GM15510 (cell line): ENCODE data around the gene STRN4.

Experiments
- POLR2A ChIP-seq: IDR thresholded peaks from 3 replicates; pipeline ENCODE4 v1.6.1; 2011; ENCODE audit warnings: borderline replicate concordance; ENCODE audit not compliant: insufficient read length; ENCODE audit errors: extremely low read depth

The STRN4 gene

DNA sequence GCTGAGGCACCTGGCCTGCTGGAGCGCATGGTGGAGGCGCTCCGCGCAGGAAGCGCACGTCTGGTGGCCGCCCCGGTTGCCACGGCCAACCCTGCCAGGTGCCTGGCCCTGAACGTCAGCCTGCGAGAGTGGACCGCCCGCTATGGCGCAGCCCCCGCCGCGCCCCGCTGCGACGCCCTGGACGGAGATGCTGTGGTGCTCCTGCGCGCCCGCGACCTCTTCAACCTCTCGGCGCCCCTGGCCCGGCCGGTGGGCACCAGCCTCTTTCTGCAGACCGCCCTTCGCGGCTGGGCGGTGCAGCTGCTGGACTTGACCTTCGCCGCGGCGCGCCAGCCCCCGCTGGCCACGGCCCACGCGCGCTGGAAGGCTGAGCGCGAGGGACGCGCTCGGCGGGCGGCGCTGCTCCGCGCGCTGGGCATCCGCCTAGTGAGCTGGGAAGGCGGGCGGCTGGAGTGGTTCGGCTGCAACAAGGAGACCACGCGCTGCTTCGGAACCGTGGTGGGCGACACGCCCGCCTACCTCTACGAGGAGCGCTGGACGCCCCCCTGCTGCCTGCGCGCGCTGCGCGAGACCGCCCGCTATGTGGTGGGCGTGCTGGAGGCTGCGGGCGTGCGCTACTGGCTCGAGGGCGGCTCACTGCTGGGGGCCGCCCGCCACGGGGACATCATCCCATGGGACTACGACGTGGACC is 9.7 kb upstream of the STRN4 start:
- no peak for TF ChIP-seq POLR2A

DNA sequence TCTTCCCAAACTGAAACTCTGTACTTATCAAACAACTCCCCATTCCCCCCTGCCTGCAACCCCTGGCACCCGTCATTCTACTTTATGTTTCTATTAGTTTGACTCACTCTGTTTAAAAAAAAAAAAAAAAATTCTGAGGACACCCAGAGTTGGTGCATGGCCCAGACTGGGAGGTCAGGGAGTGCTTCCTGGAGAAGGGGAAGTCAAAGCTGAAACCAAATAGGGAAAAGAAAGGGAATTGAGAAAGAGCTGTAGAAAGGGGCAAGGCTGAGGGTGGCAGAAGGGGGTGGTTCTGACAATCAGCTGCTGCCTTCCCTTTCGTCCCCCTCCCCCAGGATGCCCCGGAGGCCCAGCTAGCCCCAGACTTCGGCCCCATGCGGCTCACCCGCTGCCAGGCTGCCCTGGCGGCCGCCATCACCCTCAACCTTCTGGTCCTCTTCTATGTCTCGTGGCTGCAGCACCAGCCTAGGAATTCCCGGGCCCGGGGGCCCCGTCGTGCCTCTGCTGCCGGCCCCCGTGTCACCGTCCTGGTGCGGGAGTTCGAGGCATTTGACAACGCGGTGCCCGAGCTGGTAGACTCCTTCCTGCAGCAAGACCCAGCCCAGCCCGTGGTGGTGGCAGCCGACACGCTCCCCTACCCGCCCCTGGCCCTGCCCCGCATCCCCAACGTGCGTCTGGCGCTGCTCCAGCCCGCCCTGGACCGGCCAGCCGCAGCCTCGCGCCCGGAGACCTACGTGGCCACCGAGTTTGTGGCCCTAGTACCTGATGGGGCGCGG is 9.0 kb upstream of the STRN4 start:
- TF ChIP-seq POLR2A: no peak

DNA sequence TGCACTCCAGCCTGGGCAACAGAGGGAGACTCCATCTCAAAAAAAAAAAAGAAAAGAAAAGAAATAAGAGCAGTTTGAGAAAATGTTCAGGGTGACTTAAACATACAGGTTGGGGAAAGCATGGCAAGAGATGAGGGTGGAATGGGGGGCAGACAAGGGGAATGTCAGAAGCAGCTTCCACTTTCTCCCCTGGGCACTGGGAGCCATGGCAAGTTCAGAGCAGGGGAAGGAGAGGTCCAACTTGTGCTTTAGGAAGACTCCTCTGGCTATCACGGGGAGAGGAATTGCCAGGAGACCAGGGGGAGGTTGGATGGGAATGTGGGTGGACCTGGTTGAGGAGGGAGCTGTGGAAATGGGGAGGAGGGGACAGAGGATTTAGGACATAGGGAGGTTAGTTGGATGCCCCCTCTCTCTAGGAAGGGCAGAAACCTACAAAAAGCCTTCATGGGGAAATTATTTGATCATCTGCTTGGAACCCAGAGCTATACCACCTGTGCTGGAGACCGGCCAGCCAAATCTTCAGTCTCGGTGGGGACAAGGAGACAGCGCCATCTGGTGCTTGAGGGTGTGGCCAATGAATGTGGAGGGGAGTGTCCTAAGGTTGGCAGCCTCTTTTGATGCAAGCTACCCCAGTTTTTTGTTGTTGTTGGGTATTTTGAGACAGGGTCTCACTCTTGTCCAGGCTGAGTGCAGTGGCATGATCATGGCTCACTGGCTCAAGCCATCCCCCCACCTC is 7.3 kb upstream of the STRN4 start:
- TF ChIP-seq POLR2A: no peak

DNA sequence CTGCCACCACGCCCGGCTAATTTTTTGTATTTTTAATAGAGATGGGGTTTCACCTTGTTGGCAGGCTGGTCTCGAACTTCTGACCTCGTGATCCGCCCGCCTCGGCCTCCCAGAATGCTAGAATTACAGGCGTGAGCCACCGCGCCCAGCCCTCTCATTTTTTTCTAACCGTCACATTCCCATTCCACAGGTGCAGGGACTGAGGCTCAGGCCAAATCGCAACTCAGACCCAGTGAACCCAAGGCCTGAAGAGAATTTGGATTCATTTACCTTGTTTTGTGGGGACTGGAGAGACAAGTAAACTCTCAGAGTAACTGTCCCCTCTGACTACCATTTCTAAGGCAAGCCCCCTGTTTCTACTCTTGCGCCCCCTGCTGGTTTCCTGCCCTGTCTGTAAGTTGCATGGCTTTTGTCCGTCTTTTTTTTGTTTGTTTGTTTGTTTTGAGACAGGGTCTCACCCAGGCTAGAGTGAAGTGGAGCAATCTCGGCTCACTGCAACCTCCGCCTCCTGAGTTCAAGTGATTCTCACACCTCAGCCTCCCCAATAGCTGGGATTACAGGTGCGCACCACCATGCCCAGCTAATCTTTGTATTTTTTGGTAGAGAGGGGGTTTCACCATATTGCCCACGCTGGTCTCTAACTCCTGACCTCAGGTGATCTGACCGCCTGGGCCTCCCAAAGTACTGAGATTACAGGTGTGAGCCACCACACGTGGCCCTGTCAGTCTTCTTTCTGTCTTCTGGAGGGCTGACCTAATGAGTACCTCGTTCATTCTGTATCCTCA is 2.3 kb upstream of the STRN4 start:
- no peak for TF ChIP-seq POLR2A

DNA sequence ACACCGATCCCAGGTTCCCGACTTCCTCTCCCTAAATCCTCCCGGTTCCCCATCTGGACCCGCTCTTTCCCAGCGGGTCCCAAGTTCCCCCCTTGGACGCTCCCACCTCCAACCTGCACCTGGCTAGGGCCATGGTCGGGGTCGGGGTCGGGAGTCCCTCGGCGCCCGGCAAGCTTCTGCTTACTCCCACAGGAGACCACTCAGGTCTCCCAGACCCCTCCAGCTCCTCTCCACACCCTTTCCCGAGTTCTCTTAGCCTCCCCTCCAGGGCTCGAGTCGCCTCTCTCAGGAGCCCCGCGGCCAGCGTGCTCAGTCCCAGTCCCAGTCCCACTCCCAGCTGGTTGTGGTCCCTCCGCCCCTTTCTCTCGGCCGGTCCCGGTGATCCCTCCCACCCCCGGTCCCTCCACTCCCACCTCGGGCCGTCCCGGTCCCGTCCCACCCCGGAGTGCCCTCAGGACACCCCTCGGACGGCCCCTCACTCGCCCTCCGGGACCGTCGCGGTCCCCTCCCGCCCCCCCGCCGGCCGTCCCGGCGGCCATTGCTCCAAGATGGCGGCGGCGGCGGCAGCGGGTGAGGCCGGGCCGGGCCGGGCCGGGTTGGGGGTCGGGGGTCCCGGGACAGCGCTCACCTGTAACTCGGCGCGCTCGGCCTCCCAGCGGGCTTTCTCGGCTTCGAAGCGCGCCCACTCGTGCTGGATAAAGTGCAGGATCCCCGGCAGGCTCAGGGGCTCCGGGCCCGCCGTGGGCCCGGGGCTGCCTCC is 549 bp downstream of the STRN4 start, which contains the start of gene FKRP:
Gene FKRP, plus strand, starts transcription at position 537 of the 760 bp plus-strand sequence. CDS start 9,394 bp downstream, outside the sequence.
- TF ChIP-seq POLR2A: no peak

DNA sequence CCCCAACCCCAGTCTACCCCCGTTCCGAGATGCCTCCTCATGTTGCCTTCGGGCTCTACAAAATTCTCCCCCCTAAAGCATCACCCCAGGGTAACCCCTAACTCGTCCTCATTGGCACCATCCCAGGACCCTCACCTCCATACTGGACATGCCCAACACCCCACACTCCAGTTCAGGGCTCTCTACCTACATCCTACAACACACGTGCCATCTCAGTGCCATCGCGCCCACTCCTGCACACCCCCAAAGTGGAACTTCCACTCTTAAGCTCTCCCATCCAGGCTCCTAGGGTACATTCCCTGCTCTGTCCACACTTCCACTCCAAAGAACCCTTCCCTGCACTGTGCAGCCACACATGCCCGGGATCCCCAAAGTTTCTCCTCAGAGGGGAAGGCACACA is 1.2 kb downstream of the STRN4 start:
- no peak for TF ChIP-seq POLR2A

DNA sequence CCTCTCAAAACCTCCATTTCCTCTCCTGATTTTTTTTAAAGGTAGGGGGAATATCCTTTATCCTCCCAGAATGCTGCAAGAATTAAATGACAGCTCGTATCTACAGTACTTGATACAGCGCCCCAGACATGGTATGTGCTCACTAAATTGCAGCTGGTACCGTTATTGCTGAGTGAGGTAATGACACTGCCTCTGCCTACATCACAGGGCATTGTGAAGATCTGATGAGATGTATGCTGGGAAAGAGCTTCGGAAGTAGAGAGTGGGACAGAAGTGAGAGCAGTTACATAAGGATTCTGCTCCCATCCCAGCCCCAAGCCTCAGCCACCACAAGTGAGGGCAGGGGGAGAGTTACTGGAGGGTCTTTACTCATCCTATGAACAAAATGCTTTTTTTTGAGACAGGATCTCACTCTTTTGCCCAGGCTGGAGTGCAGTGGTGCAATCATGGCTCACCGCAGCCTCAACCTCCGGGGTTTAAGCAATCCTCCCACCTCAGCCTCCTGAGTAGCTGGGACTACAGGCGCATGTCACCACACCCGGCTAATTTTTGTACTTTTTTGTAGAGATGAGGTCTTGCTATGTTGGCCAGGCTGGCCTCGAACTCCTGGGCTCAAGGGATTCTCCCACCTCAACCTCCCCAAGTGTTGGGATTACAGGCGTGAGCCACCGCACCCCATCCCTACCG is 2.1 kb downstream of the STRN4 start:
- no peak for TF ChIP-seq POLR2A

DNA sequence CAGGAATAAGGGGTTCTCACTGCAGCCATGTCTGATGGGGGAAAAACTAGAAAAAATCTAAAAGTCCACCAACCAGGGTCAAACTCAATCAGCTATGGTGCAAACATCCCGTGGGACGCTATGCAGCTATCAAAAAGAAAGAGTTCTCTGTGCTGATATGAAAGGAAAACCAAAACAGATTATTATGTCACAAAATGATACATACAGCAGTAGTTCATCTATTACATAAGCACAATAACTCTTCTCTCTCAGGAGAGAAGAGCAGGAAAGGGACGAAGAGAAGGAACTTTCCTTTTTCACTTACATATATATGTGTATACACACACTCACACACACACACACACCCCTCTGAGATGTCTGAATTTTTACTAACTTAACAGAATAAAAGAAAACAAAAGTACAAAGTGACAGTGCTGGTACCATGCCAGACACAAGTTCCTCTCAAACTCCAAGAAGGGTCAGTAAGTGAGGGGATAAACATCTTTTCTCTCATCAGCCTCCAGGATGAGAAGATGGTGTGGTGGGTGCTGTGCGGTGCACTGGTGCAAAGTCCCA is 3.2 kb downstream of the STRN4 start:
- TF ChIP-seq POLR2A: no peak

DNA sequence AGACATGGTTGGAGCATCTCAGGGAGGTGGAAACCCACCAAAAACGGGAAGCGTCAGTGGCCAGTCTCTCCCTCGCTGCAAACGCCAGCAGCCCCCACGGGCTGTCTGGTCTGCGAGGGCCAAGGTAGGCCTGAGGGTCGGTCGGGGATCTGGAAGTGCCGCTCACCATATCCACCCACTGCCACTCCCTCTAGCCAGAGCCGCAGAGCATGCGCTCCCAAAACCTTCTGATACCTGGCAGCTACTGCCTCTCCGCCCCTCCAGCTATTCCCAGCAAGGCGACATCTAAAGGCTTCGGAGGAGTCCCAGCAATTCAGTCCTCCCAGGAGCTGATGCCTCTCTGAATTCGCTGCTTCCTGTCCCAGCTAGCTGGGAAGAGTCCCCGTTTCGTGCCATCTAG is 4.8 kb downstream of the STRN4 start:
- no peak for TF ChIP-seq POLR2A

DNA sequence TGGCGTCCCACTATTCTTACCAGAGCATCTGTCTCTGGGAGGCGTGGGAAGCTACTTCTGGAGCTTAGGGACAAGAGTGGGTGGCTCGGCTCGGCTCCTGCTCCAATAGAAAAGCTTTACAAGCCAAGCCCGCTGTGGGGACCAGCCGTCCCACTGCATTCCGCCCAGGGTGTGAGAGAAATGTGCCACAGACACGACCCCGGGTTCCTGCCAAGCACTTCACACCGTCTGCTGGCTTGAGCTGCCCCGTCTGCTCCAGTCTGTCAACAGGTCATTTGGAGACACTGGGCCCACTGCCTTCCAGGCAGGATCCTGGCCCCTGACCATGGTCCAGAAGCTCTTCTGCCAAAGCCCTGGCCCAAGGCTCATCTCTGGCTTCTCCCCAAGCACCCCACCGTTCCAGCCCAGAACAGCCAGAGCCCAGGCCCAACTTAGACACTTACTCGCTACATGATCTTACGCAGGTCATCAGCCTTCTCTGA is 6.9 kb downstream of the STRN4 start:
- no peak for TF ChIP-seq POLR2A

DNA sequence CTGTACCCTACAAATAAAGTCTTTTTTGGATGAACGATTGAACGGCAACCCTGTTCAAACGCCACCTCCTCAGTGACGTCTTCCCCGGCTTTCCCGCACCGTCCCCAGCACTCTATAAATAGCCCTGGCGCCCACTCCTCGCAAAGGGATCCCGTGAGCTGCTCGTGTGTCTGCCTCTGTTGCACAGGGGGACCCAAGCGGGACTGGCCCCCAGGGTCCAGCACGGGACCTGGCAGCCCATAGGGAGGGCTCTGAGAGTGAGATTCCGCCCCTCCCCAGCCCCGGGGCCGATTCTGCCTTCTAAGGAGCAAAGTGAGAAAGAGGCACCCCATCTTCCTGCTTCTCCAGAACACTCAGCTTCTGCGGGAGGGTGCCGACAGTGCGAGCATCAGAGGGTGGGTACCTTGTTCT is 8.5 kb downstream of the STRN4 start:
- TF ChIP-seq POLR2A: no peak

DNA sequence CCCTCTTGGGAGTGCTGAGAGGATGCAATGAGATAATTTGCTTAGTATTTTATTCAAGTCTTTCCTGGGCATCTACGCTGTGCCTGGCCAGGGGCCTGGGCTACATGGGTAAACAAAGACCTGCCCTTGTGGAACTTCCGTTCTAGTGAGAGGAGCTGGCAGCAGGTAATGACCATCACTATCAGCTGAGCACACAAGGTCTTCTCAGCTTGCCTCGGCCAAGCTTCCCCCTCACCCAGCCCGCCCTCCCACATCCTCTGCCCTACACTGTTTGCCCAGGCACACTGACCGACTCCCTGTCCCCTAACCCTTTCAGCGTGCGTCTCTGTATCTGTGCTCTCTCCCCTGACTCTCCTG is 9.0 kb downstream of the STRN4 start:
- TF ChIP-seq POLR2A: no peak
